HepG2 (cell line): ENCODE results near the gene IGF2BP1. TPM values are rescaled to one million over a fixed set of nuclear protein-coding genes. Genes with fewer than 3 reads are reported as not detected.

Experiments
- CBX5 ChIP-seq: sonication (generic); formaldehyde crosslinking; IDR thresholded peaks from 2 replicates; pipeline ENCODE4 v1.4.0; 2020; ENCODE audit warnings: missing genetic modification reagents, borderline replicate concordance
- ETV5 ChIP-seq: IDR thresholded peaks from 2 replicates; pipeline ENCODE4 v1.6.1; 2018; ENCODE audit warnings: missing biosample characterization, missing genetic modification reagents, inconsistent platforms, borderline replicate concordance
- NFE2L1 ChIP-seq: sonication (generic); formaldehyde crosslinking; IDR thresholded peaks from 2 replicates; pipeline ENCODE4 v1.4.0; 2020; ENCODE audit warnings: missing genetic modification reagents, mild to moderate bottlenecking, borderline replicate concordance
- PHF20 ChIP-seq: sonication (generic); formaldehyde crosslinking; IDR thresholded peaks from 2 replicates; pipeline ENCODE4 v1.5.0; 2020; ENCODE audit warnings: mild to moderate bottlenecking, missing genetic modification reagents
- POLR2G ChIP-seq: fragments of 200-400 bp; formaldehyde crosslinking; IDR thresholded peaks from 2 replicates; pipeline ENCODE4 v1.6.1; 2018; ENCODE audit warnings: mild to moderate bottlenecking, low read depth, low read length, moderate library complexity
- ZHX1 ChIP-seq: sonication (generic); formaldehyde crosslinking; IDR thresholded peaks from 2 replicates; pipeline ENCODE4 v1.8.1; 2022; ENCODE audit warnings: low read depth, mild to moderate bottlenecking, missing genetic modification reagents
- ZNF275 ChIP-seq: sonication (generic); formaldehyde crosslinking; IDR thresholded peaks from 2 replicates; pipeline ENCODE4 v1.8.0; 2022; ENCODE audit warnings: missing genetic modification reagents, mild to moderate bottlenecking, inconsistent platforms, borderline replicate concordance
- ZNF333 ChIP-seq: sonication (generic); formaldehyde crosslinking; IDR thresholded peaks from 2 replicates; pipeline ENCODE4 v1.4.0; 2020; ENCODE audit warnings: mild to moderate bottlenecking, missing genetic modification reagents, borderline replicate concordance
- ZNF614 ChIP-seq: IDR thresholded peaks from 2 replicates; pipeline ENCODE4 v1.6.1; 2018; ENCODE audit warnings: missing biosample characterization, missing genetic modification reagents, inconsistent platforms, borderline replicate concordance
- ZNF75D ChIP-seq: sonication (generic); formaldehyde crosslinking; IDR thresholded peaks from 2 replicates; pipeline ENCODE4 v1.8.1; 2023; ENCODE audit warnings: missing genetic modification reagents, mild to moderate bottlenecking, borderline replicate concordance
- polyA plus RNA-seq, 8 experiments: library from polyadenylated mRNA; depleted of rRNA in 3 of 8; stranded (reverse) in 7 of 8; unstranded in 1 of 8; fragments of >200 nt; fragmentation: Illumina TruSeq in 4 of 8; extraction: Trizol in 4 of 8; gene quantifications; 2 replicates each; pipeline versions ENCODE4 v1.2.1 to v1.2.3, GENCODE V29; 2011 to 2016; ENCODE audit warnings: low read depth in 4 of 8, missing spikeins in 1 of 8, mixed read lengths in 1 of 8; ENCODE audit not compliant: insufficient read depth in 1 of 8
- total RNA-seq, 5 experiments: library from RNA; depleted of rRNA; stranded (reverse); fragments of >200 nt; fragmentation: Illumina TruSeq; extraction: Trizol; gene quantifications; 2 replicates each; pipeline ENCODE4 v1.2.3, GENCODE V29; 2016; ENCODE audit warnings: low read depth in 1 of 5

The IGF2BP1 gene
- total and polyA plus RNA-seq, 2 of the 13 experiments (the other 11 are each of a cell fraction or from before 2014, with no cell fraction given): 29.7 to 75.1 TPM

- TF ChIP-seq ZHX1 (CRISPR knock-in tag): no peak; the same call in 1 of the 2 replicates
- TF ChIP-seq POLR2G: peak; percentile 39
- TF ChIP-seq NFE2L1 (CRISPR knock-in tag): no peak
- 0 out of 2 replicates have a peak, but pooled peaks have one; percentile 56 for TF ChIP-seq ZNF333 (CRISPR knock-in tag)
- TF ChIP-seq ZNF75D: 0 out of 2 replicates have a peak, but pooled peaks have one; percentile 51
- TF ChIP-seq ETV5: peak; percentile 17; the same call in 1 of the 2 replicates
- TF ChIP-seq ZNF275 (CRISPR knock-in tag): 0 out of 2 replicates have a peak, but pooled peaks have one; percentile 4
- no peak; the same call in 1 of the 2 replicates for TF ChIP-seq ZNF614 (CRISPR knock-in tag)
- TF ChIP-seq PHF20: peak; percentile 39; the same call in 1 of the 2 replicates
- TF ChIP-seq CBX5 (CRISPR knock-in tag): peak; percentile 76; the same call in 1 of the 2 replicates
Measured at GRCh38 chr17:48997827-48998586, 822 bp downstream of the IGF2BP1 start (continued).
